LNCaP clone FGC (cell line): ENCODE results near the gene PLA2G4F.

Experiments
- DNase-seq: peaks from one replicate; pipeline ENCODE4 v3.0.0-alpha.2; 2011; ENCODE audit warnings: low read depth
- H3K4me3 ChIP-seq: 2 replicates; pipeline ENCODE4 v1.5.1; 2011; ENCODE audit warnings: mild to moderate bottlenecking, low read depth, low read length, control low read depth
- TF ChIP-seq, protein P1 (sequence below): IDR thresholded peaks from 2 replicates; pipeline ENCODE4 v1.5.1; 2012; ENCODE audit warnings: mild to moderate bottlenecking; ENCODE audit not compliant: control insufficient read depth, insufficient read depth; ENCODE audit errors: extremely low read depth

The PLA2G4F gene

DNA sequence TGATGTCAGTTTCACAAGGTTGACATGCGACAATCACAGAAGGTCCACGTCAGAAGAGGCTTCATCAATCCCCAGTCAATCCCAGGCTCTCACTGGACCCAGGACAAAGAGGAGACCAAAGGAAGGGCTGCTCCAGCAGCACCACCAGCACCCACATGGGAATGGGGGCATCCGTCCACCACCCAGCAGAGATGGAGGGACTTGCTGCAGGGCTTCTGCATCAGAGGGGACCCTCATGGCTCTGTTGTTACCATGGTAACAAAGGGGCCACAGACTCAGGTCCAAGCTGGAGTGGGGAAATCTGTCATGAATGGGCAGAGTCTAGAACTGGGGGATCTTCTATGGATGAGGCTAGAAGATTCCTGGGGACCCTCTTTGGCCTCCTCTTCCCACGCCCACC lies 13.1 kb downstream of the PLA2G4F start:
- no peak overlapping the region for H3K4me3 ChIP-seq
- no peak for DNase-seq
- TF ChIP-seq, protein P1, sequence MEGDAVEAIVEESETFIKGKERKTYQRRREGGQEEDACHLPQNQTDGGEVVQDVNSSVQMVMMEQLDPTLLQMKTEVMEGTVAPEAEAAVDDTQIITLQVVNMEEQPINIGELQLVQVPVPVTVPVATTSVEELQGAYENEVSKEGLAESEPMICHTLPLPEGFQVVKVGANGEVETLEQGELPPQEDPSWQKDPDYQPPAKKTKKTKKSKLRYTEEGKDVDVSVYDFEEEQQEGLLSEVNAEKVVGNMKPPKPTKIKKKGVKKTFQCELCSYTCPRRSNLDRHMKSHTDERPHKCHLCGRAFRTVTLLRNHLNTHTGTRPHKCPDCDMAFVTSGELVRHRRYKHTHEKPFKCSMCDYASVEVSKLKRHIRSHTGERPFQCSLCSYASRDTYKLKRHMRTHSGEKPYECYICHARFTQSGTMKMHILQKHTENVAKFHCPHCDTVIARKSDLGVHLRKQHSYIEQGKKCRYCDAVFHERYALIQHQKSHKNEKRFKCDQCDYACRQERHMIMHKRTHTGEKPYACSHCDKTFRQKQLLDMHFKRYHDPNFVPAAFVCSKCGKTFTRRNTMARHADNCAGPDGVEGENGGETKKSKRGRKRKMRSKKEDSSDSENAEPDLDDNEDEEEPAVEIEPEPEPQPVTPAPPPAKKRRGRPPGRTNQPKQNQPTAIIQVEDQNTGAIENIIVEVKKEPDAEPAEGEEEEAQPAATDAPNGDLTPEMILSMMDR: no peak

DNA sequence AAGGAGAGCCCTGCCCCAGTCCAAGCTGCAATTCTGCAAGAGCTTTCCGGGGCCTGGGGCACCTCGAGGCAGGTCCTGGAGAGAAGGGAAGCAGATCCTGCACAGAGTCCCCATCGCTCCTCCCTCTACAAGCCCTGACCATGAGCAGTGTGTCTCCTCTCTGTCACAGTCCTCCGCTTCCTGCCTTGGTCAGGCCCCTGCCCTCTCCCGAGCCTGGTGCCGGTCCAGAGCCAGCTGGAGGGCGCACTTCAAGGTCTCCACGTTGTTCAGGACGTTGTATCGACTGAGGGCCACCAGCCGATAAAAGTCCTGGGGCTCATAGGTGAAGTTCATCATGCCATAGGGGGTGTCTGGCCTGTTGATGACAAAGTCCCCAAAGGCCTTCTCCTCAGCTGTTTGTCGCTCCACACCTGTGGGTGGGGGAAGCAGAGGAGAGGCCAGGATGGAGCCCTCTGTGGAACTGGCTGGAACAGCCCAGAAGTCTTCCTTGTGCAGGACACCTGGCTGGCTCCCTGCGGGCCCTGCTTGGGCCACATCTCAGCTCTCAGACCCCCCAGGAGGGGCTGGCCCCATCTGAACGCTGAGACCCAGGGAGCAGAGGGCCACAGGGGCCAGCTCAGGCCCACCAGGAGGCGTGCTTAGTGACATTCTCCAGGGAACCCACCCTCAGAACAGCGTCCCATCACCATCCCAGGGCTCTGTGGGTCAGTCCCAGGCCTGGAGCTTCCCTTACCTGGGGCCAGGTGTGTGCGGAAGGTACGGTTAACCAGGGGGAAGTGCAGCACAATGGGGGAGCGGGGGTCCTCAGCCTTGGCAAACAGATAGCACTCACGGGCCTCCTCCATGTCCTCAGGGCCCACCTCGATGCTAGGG lies 14.4 kb downstream of the PLA2G4F start:
- TF ChIP-seq, protein P1: no peak
- no peak overlapping the region for H3K4me3 ChIP-seq
- no peak for DNase-seq

DNA sequence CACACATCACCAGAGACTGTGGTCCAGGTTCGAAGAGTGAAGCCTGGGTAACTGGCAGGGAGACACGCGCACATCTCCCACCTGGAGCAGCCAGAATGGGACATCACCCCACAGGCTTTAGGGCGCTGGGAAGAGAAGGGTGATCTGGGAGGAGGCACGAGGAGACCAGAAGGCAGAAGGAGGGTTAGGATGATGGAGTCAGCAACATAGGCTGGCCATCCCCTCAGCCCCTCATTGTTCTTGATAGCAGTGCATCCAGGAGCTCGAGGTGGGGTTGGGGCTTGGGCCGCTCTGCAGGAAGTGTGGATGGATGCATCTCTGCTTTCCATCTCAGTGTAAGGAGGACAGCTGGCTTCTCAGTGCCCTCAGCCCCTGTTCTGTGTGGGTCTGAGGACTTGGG lies 15.2 kb downstream of the PLA2G4F start:
- TF ChIP-seq, protein P1: no peak
- DNase-seq: no peak
- H3K4me3 ChIP-seq: no peak overlapping the region

DNA sequence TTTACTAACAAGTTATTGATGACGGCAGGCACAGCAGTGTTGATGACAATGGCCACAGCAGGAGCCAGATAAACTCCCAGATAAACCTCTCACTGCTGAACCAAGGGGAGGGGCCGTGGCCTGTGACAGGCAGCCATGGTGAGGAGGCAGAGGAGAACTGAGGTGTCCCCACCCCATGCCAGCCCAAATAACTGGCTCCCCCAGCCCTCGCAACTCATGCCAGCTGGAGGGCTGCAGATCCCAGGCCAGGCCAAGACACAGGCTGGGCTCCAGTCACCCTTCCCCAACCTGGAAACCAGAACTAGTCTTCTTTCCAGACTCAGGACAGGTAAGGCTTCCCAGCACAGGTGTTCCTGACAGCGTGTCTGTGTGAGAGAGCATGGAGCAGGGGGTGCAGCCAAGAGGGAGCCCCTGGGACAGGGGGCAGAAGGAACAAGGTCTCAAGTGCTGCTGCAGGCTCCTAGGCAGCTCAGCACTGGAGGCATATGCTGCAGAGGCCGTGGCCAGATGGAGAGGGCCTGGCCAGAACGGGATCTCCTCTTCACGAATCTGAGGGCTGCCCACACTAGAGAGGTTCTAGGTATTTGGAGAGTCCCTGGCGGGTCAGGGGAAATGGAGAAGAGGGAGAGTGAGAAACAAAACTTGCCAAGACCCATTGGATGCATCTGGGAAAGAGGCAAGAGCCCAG lies 15.9 kb downstream of the PLA2G4F start:
- TF ChIP-seq, protein P1: no peak
- DNase-seq: no peak
- H3K4me3 ChIP-seq: no peak overlapping the region

DNA sequence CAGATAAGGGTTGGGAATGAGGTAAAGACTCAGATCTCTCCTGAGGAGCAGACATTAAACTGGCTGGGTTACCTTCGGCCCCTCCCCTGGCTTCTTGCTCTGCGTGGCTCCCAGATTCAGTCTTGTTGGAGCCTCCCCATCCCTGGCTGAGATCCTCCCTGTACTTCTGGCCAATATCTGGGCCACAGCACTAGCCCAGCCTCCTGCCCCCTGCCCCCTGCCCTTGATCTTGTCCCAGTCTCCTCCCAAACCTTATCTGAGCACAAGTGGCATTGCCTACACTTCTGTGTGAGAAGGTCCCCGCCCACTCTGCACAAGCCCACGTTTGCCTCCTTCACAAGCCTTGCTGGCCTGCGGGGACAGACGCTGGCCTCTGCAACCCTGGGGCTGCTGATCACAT lies 16.8 kb downstream of the PLA2G4F start:
- no peak for DNase-seq
- TF ChIP-seq, protein P1: no peak
- no peak overlapping the region for H3K4me3 ChIP-seq

DNA sequence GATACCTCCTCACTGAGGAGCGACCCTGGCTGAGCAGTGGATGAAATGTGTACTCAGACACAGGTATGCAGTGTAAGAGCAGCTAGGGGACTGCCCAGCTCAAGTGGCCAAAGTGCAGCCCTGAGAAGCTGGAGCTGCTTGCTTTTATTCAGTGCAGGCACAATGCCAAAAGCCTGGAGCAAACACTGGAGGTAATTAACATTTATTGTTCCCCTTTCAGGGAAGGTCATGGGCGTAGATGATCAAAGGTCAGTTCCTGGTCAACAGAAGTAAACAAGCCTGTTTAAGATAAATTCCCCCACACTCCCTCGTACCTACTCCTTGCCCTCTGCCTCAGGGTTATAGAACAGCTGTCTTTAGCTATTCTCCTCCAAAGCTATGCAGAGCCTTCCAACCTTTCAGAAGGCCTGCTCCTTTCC lies 17.5 kb downstream of the PLA2G4F start:
- peak; percentile 28 for DNase-seq

More for the DNA sequence above, 17.5 kb downstream of the PLA2G4F start:
- no peak overlapping the region for H3K4me3 ChIP-seq
- TF ChIP-seq, protein P1: no peak
